HCT116 (cell line): ENCODE data around the gene PPM1D.

Source experiments
- ATF3 ChIP-seq: IDR thresholded peaks from 2 replicates; pipeline ENCODE4 v1.6.1; 2012
- CTCF ChIP-seq, 3 experiments: fragments of 200-600 bp in 1 of 3; sonication (generic) in 1 of 3; IDR thresholded peaks in 2 of 3; conservative IDR thresholded peaks in 1 of 3; 2 replicates each; pipeline ENCODE4 v1.5.1; 2012 to 2017; ENCODE audit warnings: low read depth in 2 of 3, low read length in 2 of 3, antibody characterized with exemption in 1 of 3, borderline replicate concordance in 1 of 3, control low read depth in 1 of 3, mild to moderate bottlenecking in 1 of 3, mixed read lengths in 1 of 3, mixed run types in 1 of 3, moderate library complexity in 1 of 3; ENCODE audit not compliant: insufficient read depth in 1 of 3
- EZH2 ChIP-seq: fragments of 200-600 bp; sonication (generic); IDR thresholded peaks from 2 replicates; pipeline ENCODE4 v1.6.1; 2017; ENCODE audit warnings: antibody characterized with exemption, mixed run types
- POLR2A ChIP-seq: IDR thresholded peaks from 2 replicates; pipeline ENCODE4 v1.7.0; 2011; ENCODE audit warnings: borderline replicate concordance; ENCODE audit not compliant: insufficient read depth, insufficient read length; ENCODE audit errors: extremely low read depth
- POLR2AphosphoS5 ChIP-seq: IDR thresholded peaks from 2 replicates; pipeline ENCODE4 v1.6.1; 2011; ENCODE audit warnings: mild to moderate bottlenecking, low read depth, low read length, moderate library complexity
- RAD21 ChIP-seq: IDR thresholded peaks from 2 replicates; pipeline ENCODE4 v1.6.1; 2012; ENCODE audit warnings: low read depth, mild to moderate bottlenecking
- SP1 ChIP-seq: IDR thresholded peaks from 2 replicates; pipeline ENCODE4 v1.6.1; 2012; ENCODE audit warnings: low read depth

- no peak for TF ChIP-seq ATF3
- TF ChIP-seq POLR2A: no peak
- TF ChIP-seq SP1: no peak
- TF ChIP-seq EZH2: no peak
- no peak for TF ChIP-seq POLR2AphosphoS5
- no peak for TF ChIP-seq CTCF (IDR thresholded peaks at IDR 0.05 in 2 of 3, conservative IDR thresholded peaks at IDR 0.05 in 1 of 3; ENCODE audit: borderline replicate concordance in 1 of 3, insufficient read depth in 1 of 3, low read depth in 2 of 3, low read length in 2 of 3)
- no peak for TF ChIP-seq RAD21
These were observed 96.0 kb downstream of the PPM1D start for GRCh38 chr17:60695960-60696359.
